Occipital lobe (tissue), 2 donors: ENCODE data around the gene KDM1B. TPM values are rescaled to one million over a fixed set of nuclear protein-coding genes. Genes with fewer than 3 reads are reported as not detected.
"Not testable (repeated sequence)": the region's sequence is repeated elsewhere in the genome, so short reads cannot be mapped to it uniquely, and the experiment has no call there.

ENCODE experiments used
- DNase-seq: peaks from one replicate; lab custom pipeline; 2025; lab: John Stamatoyannopoulos, UW
- total RNA-seq: library from RNA; depleted of rRNA; stranded (reverse); fragments of >200 nt; gene quantifications from one replicate; pipeline ENCODE4 v1.2.3, GENCODE V29; 2014

The KDM1B gene
- total RNA-seq, 1 donor from 2014 or later: 47.4 TPM

DNA sequence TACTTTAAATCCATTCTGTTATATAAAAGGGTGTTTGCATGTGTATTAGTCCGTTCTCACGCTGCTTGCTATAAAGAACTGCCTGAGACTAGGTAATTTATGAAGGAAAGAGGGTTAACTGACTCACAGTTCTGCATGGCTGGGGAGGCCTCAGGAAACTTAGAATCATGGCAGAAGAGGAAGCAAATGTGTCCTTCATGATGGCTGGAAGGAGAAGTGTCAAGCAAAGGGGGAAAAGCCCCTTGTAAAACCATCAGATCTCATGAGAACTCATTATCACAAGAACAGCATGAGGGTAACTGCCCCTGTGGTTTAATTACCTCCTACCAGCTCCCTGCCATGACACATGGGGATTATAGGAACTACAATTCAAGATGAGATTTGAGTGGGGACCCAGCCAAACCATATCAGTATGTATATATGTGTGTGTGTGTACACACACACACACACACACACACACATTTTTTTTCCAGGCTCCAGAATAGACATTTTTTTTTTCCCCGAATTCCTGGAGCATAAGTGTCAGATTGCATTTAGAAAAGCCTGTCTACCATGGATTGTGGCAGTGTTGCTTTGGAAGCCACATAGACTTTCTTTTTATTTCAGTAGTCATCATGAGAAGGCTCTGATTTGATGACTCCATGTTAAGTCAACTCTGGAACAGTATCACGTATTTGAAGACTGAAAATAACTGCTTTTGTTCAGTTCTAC is 31.5 kb downstream of the KDM1B start:
- no peak for DNase-seq

DNA sequence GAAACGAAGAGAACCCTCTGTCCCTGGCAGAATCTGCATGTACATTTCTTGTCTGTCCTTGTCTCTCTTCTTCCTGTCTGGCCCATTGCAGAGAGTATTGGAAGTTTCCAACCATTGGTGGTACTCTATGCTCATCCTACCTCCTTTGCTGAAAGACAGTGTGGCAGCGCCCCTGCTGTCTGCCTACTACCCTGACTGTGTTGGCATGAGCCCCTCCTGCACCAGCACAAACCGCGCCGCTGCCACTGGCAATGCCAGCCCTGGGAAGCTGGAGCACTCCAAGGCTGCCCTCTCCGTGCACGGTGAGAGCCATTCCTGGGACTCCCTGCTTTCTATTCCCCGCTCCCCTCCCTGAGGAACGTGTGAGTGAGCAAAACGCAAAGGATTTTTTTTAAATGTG is 32.5 kb downstream of the KDM1B start:
- DNase-seq: no peak

DNA sequence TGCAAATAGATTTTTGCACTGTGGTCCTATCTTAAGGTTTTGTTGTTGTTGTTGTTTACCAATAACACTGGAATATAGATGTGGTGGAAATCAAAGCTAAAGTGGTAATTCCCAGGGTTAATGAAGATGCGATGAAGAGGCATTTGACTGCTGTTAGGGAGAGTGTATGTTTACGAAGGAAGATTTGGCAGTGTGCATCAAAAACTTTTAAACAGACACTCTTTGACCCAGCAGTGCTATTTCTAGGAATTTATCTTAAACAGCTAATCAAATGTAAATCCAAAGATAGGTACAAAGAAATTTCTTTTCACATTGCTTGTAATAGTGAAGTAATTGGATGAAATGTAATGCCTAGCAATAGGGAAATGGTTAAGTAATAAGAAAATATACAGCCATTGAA is 34.0 kb downstream of the KDM1B start:
- DNase-seq: no peak

DNA sequence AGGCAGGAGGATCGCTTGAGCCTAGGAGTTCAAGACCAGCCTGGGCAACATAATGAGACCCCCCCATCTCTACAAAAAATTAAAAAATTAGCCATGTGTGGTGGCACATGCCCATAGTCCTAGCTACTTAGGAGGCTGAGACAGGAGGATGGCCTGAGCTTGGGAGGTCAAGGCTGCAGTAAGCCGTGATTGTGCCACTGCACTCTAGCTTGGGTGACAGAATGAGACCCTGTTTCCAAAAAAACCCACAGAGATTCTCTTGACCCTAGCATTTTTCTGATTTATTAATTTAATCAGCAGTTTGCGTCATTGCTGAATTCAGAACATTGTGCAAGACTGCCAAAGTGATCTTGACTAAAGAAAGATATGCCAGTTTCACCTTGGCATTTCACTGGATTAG is 36.8 kb downstream of the KDM1B start:
- no peak for DNase-seq

DNA sequence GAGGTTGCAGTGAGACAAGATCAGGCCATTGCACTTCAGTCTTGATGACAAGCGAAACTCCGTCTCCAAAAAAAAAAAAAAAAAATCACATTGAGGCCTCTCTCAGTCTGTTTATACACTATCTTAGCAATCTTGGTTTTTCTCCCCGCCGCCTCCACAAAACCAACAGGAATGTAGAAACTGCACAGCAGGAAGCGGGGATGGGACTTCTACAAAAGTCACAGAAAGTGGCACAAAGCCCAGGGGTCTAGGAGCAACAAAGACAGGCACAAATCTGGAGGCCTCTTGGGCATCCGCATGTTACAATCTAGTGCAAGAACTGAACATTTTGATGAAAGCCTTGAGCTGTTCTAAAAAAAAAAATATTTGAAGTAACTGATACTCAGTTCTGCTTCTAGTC is 48.6 kb downstream of the KDM1B start:
- DNase-seq: peak; percentile 6

DNA sequence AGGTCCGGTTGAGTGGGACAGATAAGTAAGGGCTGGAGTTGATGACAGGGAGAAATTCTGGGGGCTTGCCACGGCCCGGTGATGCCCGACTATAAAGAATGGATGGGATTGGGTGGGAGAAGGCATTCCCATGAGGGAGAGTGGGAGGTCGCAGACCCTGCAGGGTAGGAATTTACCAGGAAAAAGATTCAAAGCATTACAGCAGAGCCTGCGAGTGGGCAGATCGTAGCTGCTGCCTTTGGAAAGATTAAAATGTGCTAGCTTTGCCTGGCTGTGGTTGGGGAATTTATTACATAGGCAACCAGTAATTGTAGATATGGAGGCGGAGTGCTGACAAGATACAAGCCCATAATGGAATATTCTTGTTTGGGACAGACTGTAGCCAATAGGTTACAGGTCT is 49.5 kb downstream of the KDM1B start:
- no peak for DNase-seq

DNA sequence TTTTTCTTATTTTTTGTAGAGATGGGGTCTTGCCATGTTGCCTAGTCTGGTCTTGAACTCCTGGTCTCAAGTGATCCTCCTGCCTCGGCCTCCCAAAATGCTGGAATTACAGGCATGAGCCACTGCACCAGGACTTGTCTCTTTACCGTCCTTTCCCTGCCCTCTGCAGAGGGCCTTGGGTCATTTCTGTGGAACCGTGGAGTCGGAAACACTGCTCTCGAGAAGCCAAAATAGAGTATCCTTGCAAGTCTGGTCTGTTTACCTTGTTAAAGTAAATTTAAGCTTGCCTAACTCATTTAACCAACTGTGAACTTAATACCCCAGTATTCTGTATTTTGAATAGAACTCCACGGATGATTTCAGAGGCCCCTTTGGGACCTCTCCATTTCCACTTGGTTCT is 51.4 kb downstream of the KDM1B start:
- DNase-seq: no peak

DNA sequence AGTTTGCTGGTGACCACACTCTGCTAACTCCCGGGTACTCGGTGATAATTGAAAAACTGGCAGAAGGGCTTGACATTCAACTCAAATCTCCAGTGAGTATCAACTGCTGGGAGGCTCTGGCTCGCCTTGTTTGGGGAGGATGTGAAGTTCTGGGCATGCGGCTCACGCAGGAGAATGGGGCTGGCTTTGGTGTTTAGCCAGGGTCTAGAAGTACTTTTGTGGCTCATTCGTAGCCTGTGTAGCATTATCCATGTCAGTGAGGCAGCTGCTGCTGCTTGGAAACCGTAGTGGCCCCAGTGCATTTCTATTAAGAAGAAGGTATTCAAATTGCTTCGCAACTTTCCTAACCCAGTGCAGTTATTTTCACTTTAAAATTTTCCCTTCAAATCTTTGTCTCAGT is 52.2 kb downstream of the KDM1B start:
- DNase-seq: no peak

DNA sequence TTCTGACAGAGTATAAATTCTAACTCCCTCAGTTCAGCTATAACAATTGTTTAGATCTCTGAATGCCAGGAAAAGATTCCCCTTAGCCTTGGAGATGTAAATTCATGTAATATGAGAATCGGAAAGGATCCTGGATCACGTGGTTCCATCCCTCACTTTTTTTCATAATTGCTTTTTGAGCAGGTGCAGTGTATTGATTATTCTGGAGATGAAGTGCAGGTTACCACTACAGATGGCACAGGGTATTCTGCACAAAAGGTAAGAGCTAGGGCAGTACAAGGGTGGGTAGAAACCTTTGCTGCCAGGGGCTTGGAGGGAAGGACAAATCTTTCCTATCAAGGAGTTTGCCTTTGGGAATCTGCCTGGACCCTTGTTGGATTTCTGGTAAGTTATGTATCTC is 52.7 kb downstream of the KDM1B start:
- no peak for DNase-seq

DNA sequence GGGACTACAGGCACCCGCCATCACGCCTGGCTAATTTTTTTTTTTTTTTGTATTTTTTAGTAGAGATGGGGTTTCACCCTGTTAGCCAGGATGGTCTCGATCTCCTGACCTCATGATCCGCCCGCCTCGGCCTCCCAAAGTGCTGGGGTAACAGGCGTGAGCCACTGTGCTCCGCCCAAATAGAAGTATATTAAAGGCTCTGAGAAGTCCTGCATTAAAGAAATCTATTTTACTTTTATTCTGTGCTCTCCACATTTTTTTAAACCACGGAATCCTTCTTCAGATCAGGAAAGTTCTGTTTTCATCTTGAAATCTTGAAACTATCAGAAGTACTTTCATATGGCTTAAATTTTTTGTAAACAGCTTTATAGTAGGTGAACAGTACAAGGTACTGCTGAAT is 53.6 kb downstream of the KDM1B start:
- not testable (repeated sequence) for DNase-seq

DNA sequence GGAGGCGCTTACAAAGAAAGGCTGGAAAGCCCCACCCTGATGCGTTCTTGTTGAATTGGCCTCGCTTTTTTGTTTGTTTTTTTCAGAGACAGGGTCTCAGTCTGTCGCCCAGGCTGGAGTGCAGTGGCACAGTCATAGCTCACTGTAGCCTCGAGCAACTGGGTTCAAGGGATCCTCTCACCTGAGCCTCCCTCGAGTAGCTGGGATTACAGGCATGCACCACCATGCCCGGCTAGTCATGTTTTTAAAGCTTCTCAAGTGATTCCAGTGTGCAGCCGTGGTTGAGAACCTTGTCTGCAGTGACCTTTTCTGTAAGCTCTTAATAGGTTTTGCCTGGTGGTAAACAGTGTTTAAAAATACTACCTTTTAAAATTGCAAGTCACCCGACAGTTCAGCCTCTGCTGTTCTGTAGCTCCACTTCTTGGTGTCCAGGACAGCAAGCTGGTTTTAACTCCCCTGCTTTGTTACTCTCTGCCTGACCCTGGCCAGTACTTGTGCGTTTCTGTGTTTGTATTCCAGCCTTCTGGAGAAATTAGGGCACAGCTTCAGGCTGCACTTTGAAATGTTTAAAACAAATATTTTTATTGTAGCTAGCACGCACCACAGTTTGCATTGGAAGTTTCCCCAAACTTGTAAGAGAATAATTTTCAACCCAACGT is 54.4 kb downstream of the KDM1B start:
- no peak for DNase-seq

DNA sequence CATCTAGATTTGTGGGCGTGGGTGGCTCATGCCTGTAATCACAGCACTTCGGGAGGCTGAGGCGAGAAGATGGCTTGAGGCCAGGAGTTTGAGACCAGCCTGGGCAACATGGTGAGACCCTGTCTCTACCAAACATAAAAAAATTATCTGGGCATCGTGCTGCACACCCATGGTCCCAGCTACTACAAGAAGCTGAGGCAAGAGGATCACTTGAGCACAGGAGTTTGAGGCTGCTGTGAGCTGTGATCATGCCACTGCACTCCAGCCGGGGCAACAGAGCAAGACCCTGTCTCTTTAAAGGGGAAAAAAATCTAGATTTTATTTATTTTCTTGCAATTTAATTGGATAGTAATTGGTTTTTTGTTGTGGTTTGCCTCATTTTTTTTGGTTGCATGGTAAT is 55.5 kb downstream of the KDM1B start:
- DNase-seq: no peak

DNA sequence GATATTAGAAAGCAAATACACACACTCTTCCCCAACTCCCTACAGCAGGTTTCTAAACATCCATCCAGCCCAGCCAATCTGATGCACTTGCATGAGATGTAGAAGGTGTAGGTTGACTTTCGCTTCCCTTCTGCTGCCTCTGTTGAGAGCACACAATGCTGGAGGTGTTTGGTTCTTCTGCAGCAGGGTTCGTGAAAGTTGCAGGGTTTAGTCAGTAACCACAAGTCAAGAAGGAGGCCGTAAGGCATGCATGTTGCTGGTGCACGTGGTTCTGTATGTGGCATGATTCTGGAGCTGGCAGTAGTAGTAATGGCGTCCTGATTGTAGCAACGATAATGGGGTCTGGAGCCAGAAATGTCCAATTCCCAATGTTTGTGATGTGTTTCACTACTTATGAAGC is 56.1 kb downstream of the KDM1B start:
- DNase-seq: no peak

DNA sequence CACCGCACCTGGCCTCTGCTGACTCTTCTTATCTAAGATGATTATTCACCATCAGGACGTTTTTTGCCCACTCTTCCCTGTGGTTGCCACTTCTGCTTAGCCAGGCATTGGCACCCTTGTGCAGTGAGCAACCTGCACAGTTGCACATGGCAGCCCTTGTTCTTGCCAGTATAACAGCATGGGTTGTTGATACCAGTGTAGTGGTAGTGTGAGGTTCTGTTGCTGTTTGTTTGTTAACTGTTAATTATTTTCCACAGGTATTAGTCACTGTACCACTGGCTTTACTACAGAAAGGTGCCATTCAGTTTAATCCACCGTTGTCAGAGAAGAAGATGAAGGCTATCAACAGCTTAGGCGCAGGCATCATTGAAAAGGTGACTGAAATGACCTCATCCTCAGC is 57.0 kb downstream of the KDM1B start:
- DNase-seq: no peak

DNA sequence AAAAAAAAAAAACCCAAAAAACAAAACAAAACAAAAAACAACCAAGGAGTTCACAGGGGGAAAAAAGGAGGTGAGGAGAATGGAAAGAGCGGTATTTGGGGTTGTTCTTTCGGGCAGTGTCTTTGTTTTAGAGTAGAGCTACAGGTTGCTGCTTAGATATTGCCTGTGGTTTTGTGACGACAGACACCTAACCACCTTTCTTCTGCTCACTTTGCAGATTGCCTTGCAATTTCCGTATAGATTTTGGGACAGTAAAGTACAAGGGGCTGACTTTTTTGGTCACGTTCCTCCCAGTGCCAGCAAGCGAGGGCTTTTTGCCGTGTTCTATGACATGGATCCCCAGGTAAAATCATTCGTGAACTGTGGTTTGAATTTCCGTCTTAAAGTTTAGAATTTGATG is 58.2 kb downstream of the KDM1B start:
- DNase-seq: no peak

DNA sequence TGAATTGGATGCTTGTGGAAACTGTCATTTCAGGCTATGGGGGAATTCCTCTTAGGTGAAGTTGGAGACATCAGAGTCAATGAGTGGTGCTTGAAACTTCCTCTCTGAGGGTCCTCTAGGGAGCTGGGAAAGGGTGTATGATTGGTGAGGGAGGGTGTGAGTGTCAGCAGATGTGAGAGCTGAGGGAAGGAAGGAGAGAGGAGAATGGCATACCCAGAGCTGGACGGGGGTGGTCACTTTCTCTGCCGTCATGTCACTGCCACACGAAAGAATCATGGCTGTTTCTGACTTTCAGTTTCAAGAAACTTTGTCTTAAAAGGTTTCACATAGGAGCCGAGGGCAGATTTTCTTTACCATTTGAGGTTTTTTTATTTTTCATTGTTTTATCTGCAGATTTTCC is 58.8 kb downstream of the KDM1B start:
- no peak for DNase-seq

DNA sequence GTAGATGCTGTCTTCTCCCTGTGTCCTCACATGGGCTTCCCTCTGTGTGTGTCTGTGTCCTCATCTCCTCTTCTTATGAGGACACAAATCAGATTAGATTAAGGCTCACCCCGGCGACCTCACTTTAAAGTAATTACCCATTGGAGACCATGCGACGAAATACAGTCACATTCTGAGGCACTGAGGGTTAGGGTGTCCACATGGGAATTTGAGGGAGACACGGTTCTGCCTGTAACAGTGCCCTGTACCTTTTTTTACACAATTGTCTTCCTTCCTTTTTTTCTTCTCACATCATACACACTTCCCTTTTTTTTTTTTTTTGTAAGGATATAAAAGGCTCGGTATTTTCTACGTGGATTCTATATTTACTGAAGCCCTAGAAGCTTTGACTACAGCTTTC is 60.2 kb downstream of the KDM1B start:
- no peak for DNase-seq

DNA sequence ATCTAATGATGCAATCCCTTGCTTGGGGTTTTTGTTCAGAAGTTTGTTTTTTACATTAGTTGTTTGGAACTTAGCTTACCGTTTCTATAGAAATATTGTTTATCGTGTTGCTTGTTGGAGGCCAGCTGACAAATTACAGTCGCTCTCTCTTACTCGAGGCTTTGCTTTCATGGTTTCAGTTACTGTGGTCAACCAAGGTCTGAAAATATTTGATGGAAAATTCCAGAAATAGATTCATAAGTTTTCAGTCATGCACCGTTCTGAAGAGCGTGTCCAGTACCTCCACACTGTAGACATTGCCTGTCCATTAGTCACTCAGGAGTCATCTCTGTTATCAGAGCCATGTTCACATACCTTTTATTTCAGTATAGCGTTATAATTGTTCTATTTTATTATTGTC is 61.2 kb downstream of the KDM1B start:
- no peak for DNase-seq

DNA sequence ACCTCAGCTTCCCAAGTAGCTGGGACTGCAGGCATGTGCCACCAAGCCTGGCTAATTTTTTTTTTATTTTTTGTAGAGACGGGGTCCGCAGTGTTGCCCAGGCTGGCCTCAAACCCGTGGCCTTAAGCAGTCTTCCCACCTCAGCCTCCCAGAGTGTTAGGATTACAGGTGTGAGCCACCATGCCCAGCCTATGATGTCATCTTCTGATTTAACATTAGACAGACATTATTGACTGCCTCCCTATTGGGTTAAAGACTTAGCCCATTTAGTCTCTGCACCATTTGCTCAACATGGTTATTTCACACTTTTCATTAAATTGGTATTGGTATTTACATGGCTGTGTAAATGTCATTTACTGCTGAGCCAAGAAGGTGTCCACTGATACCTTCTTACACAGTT is 63.0 kb downstream of the KDM1B start:
- DNase-seq: no peak

DNA sequence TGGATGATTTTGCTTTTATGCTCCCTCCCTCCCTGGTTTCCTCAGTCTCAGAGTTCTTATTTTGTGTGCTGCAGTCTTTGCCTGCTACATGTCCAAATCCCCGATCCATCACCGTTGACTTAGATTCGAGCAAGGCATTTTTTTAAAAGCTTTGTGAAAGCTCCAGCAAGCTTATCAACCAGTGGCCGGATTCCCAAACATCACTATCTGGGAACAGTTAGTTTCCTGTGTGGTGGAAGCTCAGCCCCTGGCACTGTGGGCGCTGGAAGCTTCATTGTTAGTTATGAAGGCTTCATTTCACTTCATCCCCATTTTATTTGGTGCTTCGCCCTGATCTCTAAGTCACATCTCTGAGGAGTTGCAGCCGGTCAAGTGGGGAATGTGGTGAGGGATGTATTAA is 64.4 kb downstream of the KDM1B start:
- DNase-seq: no peak

DNA sequence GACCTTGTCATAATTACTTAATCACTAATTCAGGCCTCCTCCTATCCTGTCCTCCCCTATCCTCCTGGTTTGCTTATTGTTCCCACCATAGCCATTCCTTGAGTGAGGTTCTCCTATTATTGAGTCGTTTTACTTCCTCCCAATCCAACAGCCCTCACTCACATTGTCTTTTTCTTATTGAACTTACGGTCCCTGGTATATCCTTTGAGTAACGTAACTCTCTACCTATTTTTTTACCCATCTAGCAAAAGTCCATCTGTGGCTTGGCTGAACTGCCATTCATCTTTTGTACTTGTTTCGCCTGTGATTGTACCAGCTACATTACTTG is 66.0 kb downstream of the KDM1B start:
- no peak for DNase-seq

DNA sequence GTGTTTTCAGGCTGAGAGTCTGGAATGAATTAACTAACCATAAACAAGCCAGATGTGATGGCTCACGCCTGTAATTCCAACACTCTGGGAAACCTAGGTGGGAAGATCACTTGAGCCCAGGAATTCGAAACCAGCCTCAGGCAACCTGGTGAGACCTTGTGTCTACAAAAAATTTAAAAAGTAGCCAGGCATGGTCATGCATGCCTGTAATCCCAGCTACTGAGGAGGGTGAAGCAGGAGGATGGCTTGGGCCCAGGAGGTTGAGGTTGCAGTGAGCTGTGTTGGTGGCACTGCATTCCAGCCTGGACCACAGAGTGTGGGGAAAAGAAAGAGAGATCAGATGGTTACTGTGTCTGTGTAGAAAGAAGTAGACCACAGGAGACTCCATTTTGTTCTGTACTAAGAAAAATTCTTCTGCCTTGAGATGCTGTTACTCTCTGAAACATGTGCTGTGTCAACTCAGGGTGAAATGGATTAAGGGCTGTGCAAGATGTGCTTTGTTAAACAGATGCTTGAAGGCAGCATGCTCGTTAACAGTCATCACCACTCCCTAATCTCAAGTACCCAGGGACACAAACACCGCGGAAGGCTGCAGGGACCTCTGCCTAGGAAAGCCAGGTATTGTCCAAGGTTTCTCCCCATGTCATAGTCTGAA is 71.4 kb downstream of the KDM1B start:
- not testable (repeated sequence) for DNase-seq

DNA sequence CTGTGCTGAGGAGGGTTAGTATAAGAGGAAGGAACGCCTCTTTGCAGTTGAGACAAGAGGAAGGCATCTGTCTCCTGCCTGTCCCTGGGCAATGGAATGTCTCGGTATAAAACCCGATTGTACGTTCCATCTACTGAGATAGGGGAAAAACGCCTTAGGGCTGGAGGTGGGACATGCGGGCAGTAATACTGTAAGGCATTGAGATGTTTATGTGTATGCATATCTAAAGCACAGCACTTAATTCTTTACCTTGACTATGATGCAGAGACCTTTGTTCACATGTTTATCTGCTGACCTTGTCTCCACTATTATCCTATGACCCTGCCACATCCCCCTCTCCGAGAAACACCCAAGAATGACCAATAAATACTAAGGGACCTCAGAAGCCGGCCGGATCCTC is 71.9 kb downstream of the KDM1B start:
- DNase-seq: not testable (repeated sequence)
